Measurements from ENCODE around the gene ENOX2. TPM values are rescaled to one million over a fixed set of nuclear protein-coding genes. Genes with fewer than 3 reads are reported as not detected.

ENOX2 gene
- polyA plus RNA-seq, 3 donors: 6.8 to 22.1 (median 14.7) TPM

- Histone ChIP-seq H3K27ac (ENCODE audit: low read depth in 1 of 2, low read length in 2 of 2) (no peak overlapping the region), H3K4me2 (replicated peaks; ENCODE audit: extremely low read depth, low read length, poor library complexity, severe bottlenecking) (no peak overlapping the region), H3K36me3 (replicated peaks in 1 of 2; ENCODE audit: control insufficient read depth in 1 of 2, insufficient read depth in 2 of 2, low read length in 2 of 2) (no peaks in the 10 kb centered on the region), H3K4me3 (replicated peaks in 1 of 3; ENCODE audit: low read depth in 2 of 3, low read length in 3 of 3) (no peak overlapping the region), H2AFZ (ENCODE audit: insufficient read depth, low read depth, low read length, poor library complexity, severe bottlenecking) (no peak overlapping the region), H4K20me1 (ENCODE audit: insufficient read depth, low read length) (no peaks in the 10 kb centered on the region), H3K4me1 (ENCODE audit: control insufficient read depth in 1 of 2, insufficient read depth in 2 of 2, low read length in 2 of 2) (no peaks in the 10 kb centered on the region), H3K9me3 (replicated peaks in 1 of 2; ENCODE audit: control insufficient read depth in 1 of 2, insufficient read depth in 1 of 2, low read length in 2 of 2) (no peaks in the 10 kb centered on the region), H3K79me2 (ENCODE audit: insufficient read depth, low read length) (no peaks in the 10 kb centered on the region), H3K9ac (ENCODE audit: insufficient read depth, low read length, poor library complexity, severe bottlenecking) (no peak overlapping the region), H3K27me3 (ENCODE audit: control insufficient read depth in 2 of 2, insufficient read depth in 2 of 2, low read length in 2 of 2) (no peaks in the 10 kb centered on the region)
- intact Hi-C loops (cut with micrococcal nuclease): no loop called here
- Mint-ChIP-seq H3K4me1 (no peaks in the 10 kb centered on the region), H3K36me3 (peaks cover under 1 to 14% of the 10 kb centered on the region in 2 donors), H3K4me3 (no peak overlapping the region), H3K27me3 (ENCODE audit: low read depth in 3 of 3) (no peaks in the 10 kb centered on the region), H3K27ac (no peak overlapping the region), H3K9me3 (peaks cover 0 to 3% (median 0%) of the 10 kb centered on the region in 7 donors)
- no peak for DNase-seq
- no peak for TF ChIP-seq CTCF (IDR thresholded peaks at IDR 0.05)
- 88% methylated on average over 1 of the region's 6 CpGs for WGBS (ENCODE audit: insufficient coverage)
Observed at GRCh38 chrX:130652824-130653578, 250.0 kb downstream of the ENOX2 start.

- peaks cover 0 to 3% of the 10 kb centered on the region in 2 donors for H3K36me3 ChIP-seq (replicated peaks in 1 of 2; ENCODE audit: control insufficient read depth in 1 of 2, insufficient read depth in 2 of 2, low read length in 2 of 2)
- H3K4me3 Mint-ChIP-seq: no peak overlapping the region
- no peaks in the 10 kb centered on the region for H3K79me2 ChIP-seq (ENCODE audit: insufficient read depth, low read length)
- no peaks in the 10 kb centered on the region for H3K27me3 Mint-ChIP-seq (ENCODE audit: low read depth in 3 of 3)
- intact Hi-C loops (cut with micrococcal nuclease): no loop called here
- H3K27me3 ChIP-seq (ENCODE audit: control insufficient read depth in 2 of 2, insufficient read depth in 2 of 2, low read length in 2 of 2): no peaks in the 10 kb centered on the region
- no peaks in the 10 kb centered on the region for H4K20me1 ChIP-seq (ENCODE audit: insufficient read depth, low read length)
- H3K4me2 ChIP-seq (replicated peaks; ENCODE audit: extremely low read depth, low read length, poor library complexity, severe bottlenecking): no peak overlapping the region
- TF ChIP-seq CTCF (IDR thresholded peaks at IDR 0.05): no peak
- H3K27ac ChIP-seq (ENCODE audit: low read depth in 1 of 2, low read length in 2 of 2): no peak overlapping the region
- no peak overlapping the region for H3K9ac ChIP-seq (ENCODE audit: insufficient read depth, low read length, poor library complexity, severe bottlenecking)
- H2AFZ ChIP-seq (ENCODE audit: insufficient read depth, low read depth, low read length, poor library complexity, severe bottlenecking): no peak overlapping the region
- H3K9me3 ChIP-seq (replicated peaks in 1 of 2; ENCODE audit: control insufficient read depth in 1 of 2, insufficient read depth in 1 of 2, low read length in 2 of 2): no peaks in the 10 kb centered on the region
- H3K4me1 Mint-ChIP-seq: no peaks in the 10 kb centered on the region
- no peak overlapping the region for H3K27ac Mint-ChIP-seq
- no peak overlapping the region for H3K4me3 ChIP-seq (replicated peaks in 1 of 3; ENCODE audit: low read depth in 2 of 3, low read length in 3 of 3)
- H3K4me1 ChIP-seq (ENCODE audit: control insufficient read depth in 1 of 2, insufficient read depth in 2 of 2, low read length in 2 of 2): no peaks in the 10 kb centered on the region
- peaks cover 9 to 15% of the 10 kb centered on the region in 2 donors for H3K36me3 Mint-ChIP-seq
- peaks cover 0 to 4% (median 0%) of the 10 kb centered on the region in 7 donors for H3K9me3 Mint-ChIP-seq
- no peak for DNase-seq
Observed at GRCh38 chrX:130649738-130650137, 253.3 kb downstream of the ENOX2 start.

All from CD14-positive monocyte (primary cell).